ENCODE measurements around the gene STXBP6. TPM values are rescaled to one million over a fixed set of nuclear protein-coding genes. Genes with fewer than 3 reads are reported as not detected.

The STXBP6 gene
- total and polyA plus RNA-seq, 10 of the 15 experiments (the other 5 are each of a cell fraction or from before 2014, with no cell fraction given), result 1.2 to 47.3 (median 1.9) TPM

DNA sequence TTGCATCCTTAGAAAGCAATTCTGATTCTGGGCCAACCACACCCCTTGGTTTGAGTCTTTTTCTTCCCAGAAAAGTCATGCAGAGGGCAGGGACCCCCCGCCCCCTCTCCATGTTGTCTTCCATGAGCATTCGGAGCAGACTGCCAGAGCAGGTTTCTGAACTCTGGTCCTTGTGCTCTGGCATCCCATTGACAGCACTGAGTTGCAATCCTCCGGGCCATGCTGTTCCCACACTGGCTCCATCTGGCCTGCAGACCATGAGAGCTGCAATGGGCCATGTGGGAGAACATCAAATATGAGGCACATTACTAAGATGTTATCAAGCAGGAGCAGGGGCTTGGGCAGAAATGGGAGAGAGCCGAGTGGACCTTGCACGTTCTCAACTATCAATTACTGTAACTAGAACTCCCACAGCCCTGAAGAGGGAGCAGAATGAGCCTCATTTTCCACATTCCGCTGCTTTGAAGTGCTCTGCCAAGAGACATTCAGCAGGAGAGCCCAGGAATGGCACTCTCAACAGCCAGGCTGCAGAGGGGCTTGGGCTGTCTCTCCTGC, 157.4 kb downstream of the STXBP6 start:
- H3K4me1 ChIP-seq (ENCODE audit: control insufficient read depth, insufficient read depth, low read length), result no peaks in the 10 kb centered on the region
- no peaks in the 10 kb centered on the region for H4K20me1 ChIP-seq (ENCODE audit: control insufficient read depth, insufficient read depth)
- CTCF ChIA-PET, result interaction anchor here (1.0 to 1.5 kb wide), 3 partner anchors 9 to 86 kb away, joined by 3 to 4 read pairs (median 3); no protein-coding TSS in a partner anchor
- in situ Hi-C loops (cut with MboI) (no loop called here), intact Hi-C loops (cut with micrococcal nuclease; ENCODE audit: unreplicated experiment) (no loop called here)
- no peak overlapping the region for H2AFZ ChIP-seq (ENCODE audit: control insufficient read depth, low read depth, low read length)
- TF ChIP-seq, protein P1, sequence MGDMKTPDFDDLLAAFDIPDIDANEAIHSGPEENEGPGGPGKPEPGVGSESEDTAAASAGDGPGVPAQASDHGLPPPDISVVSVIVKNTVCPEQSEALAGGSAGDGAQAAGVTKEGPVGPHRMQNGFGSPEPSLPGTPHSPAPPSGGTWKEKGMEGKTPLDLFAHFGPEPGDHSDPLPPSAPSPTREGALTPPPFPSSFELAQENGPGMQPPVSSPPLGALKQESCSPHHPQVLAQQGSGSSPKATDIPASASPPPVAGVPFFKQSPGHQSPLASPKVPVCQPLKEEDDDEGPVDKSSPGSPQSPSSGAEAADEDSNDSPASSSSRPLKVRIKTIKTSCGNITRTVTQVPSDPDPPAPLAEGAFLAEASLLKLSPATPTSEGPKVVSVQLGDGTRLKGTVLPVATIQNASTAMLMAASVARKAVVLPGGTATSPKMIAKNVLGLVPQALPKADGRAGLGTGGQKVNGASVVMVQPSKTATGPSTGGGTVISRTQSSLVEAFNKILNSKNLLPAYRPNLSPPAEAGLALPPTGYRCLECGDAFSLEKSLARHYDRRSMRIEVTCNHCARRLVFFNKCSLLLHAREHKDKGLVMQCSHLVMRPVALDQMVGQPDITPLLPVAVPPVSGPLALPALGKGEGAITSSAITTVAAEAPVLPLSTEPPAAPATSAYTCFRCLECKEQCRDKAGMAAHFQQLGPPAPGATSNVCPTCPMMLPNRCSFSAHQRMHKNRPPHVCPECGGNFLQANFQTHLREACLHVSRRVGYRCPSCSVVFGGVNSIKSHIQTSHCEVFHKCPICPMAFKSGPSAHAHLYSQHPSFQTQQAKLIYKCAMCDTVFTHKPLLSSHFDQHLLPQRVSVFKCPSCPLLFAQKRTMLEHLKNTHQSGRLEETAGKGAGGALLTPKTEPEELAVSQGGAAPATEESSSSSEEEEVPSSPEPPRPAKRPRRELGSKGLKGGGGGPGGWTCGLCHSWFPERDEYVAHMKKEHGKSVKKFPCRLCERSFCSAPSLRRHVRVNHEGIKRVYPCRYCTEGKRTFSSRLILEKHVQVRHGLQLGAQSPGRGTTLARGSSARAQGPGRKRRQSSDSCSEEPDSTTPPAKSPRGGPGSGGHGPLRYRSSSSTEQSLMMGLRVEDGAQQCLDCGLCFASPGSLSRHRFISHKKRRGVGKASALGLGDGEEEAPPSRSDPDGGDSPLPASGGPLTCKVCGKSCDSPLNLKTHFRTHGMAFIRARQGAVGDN (IDR thresholded peaks at IDR 0.05), result no peak
- ATAC-seq (no peak), FAIRE-seq (no peak), DNase-seq (ENCODE audit: low read depth, low spot score) (no peak)
- no peaks in the 10 kb centered on the region for H3K79me2 ChIP-seq (ENCODE audit: control insufficient read depth, insufficient read depth, low read length)
- H3K27me3 ChIP-seq (replicated peaks in 1 of 2; ENCODE audit: control insufficient read depth in 2 of 2, insufficient read depth in 2 of 2, low read length in 1 of 2), result no peaks in the 10 kb centered on the region
- H3K4me3 ChIP-seq, result no peak overlapping the region
- H3K27ac ChIP-seq (ENCODE audit: control insufficient read depth, insufficient read depth), result no peak overlapping the region
- RAD21 ChIA-PET (ENCODE audit: unreplicated experiment), result interaction anchor here (0.9 to 1.1 kb wide), 2 partner anchors 25 to 55 kb away, joined by 3 read pairs; no protein-coding TSS in a partner anchor
- no peaks in the 10 kb centered on the region for H3K36me3 ChIP-seq (ENCODE audit: control insufficient read depth in 2 of 2, insufficient read depth in 2 of 2, low read length in 1 of 2)
- SMC1A ChIA-PET (ENCODE audit: uncharacterized antibody, unreplicated experiment), result interaction anchor here (0.9 to 1.6 kb wide), 8 partner anchors 9 to 138 kb away, joined by 3 to 7 read pairs (median 5); no protein-coding TSS in a partner anchor
- WGBS (ENCODE audit: insufficient coverage, insufficient replicate concordance, low lambda C conversion rate, missing lambda C conversion rate), result 0% methylated on average over 6 of the region's 6 CpGs
- no peak overlapping the region for H3K4me2 ChIP-seq (ENCODE audit: control insufficient read depth, insufficient read depth)
- no peak overlapping the region for H3K9ac ChIP-seq (ENCODE audit: control insufficient read depth, insufficient read depth, low read length)
- 0 out of 3 replicates have a peak, but pooled peaks cover 1% of the 10 kb centered on the region for H3K9me3 ChIP-seq (replicated peaks; ENCODE audit: control insufficient read depth, insufficient read depth, low read length)
- POLR2A ChIA-PET, result interaction anchor here (0.7 to 0.9 kb wide), 2 partner anchors 9 to 11 kb away, joined by 3 read pairs; no protein-coding TSS in a partner anchor
- no TSS peak for BruUV-seq (replicated peaks)
